LNCaP clone FGC (cell line): ENCODE measurements around the gene GLI2.

Experiments
- DNase-seq: peaks from one replicate; pipeline ENCODE4 v3.0.0-alpha.2; 2011; ENCODE audit warnings: low read depth
- H3K4me3 ChIP-seq: 2 replicates; pipeline ENCODE4 v1.5.1; 2011; ENCODE audit warnings: mild to moderate bottlenecking, low read depth, low read length, control low read depth
- CTCF ChIP-seq: IDR thresholded peaks from 2 replicates; pipeline ENCODE4 v1.5.1; 2012; ENCODE audit warnings: mild to moderate bottlenecking; ENCODE audit not compliant: control insufficient read depth, insufficient read depth; ENCODE audit errors: extremely low read depth

Gene GLI2

GRCh38 chr2:120740765-120741524, 5.3 kb downstream of the GLI2 start:
- no peak for TF ChIP-seq CTCF
- no peak for DNase-seq
- H3K4me3 ChIP-seq = no peak overlapping the region

- TF ChIP-seq CTCF = no peak
- H3K4me3 ChIP-seq = no peak overlapping the region
- DNase-seq = no peak
Observed at GRCh38 chr2:120741571-120742561, 6.2 kb downstream of the GLI2 start.

GRCh38 chr2:120743657-120744056, 8.0 kb downstream of the GLI2 start:
- no peak for TF ChIP-seq CTCF
- DNase-seq = no peak
- H3K4me3 ChIP-seq = no peak overlapping the region

GRCh38 chr2:120744817-120745216, 9.1 kb downstream of the GLI2 start:
- no peak overlapping the region for H3K4me3 ChIP-seq
- no peak for TF ChIP-seq CTCF
- DNase-seq = no peak

- DNase-seq = no peak
- H3K4me3 ChIP-seq = no peak overlapping the region
- no peak for TF ChIP-seq CTCF
Observed at GRCh38 chr2:120745420-120746111, 9.9 kb downstream of the GLI2 start.

- no peak for DNase-seq
- TF ChIP-seq CTCF = no peak
- H3K4me3 ChIP-seq = no peak overlapping the region
Observed at GRCh38 chr2:120746144-120746543, 10.5 kb downstream of the GLI2 start.
